ENCODE results near the gene ENOX1.

The ENOX1 gene

DNA sequence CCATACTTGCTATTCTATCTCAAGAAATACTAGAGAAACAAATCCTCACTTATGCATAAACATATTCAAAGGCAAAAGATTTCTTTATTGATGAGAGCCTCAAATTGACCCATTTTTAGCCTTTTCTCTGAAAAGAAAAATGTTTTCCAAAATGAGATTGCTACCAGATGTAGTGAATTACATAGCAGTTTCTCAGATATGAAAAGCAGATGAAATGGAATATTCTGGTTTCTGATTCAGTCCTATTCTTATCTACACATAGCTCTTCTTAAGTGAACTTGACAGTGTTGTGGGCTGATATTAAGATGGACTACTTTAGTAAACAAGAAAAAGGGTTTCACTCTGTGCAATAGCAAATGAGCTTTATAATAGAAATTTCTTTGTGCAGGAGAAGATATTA lies 579.9 kb downstream of the ENOX1 start:
- TF ChIP-seq ZFX (IDR thresholded peaks at IDR 0.05), result no peak
- TF ChIP-seq, protein P1, sequence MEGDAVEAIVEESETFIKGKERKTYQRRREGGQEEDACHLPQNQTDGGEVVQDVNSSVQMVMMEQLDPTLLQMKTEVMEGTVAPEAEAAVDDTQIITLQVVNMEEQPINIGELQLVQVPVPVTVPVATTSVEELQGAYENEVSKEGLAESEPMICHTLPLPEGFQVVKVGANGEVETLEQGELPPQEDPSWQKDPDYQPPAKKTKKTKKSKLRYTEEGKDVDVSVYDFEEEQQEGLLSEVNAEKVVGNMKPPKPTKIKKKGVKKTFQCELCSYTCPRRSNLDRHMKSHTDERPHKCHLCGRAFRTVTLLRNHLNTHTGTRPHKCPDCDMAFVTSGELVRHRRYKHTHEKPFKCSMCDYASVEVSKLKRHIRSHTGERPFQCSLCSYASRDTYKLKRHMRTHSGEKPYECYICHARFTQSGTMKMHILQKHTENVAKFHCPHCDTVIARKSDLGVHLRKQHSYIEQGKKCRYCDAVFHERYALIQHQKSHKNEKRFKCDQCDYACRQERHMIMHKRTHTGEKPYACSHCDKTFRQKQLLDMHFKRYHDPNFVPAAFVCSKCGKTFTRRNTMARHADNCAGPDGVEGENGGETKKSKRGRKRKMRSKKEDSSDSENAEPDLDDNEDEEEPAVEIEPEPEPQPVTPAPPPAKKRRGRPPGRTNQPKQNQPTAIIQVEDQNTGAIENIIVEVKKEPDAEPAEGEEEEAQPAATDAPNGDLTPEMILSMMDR (conservative IDR thresholded peaks at IDR 0.05), result no peak
- no peak overlapping the region for H3K27ac ChIP-seq

DNA sequence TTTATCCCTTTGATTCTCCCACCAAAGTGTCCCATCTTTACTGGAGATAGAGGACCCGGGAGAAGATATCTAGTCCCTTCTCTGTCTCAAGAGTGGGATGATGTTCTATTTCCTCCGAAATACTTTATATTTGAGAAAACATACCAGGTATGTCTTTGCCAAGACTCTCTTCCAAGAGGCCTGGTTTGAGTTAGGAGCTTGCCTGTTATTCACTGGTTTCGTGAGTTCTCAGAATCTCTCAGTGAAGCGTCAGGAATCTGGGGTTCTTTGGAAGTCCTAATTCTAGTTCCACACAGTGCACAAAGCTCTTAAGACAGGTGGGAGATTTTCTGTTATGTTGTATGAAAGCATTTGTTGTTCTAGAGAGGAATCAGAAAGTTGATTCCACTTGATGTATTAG lies 581.4 kb downstream of the ENOX1 start:
- TF ChIP-seq, protein P1 (conservative IDR thresholded peaks at IDR 0.05), result no peak
- no peak for TF ChIP-seq ZFX (IDR thresholded peaks at IDR 0.05)
- H3K27ac ChIP-seq, result no peak overlapping the region

DNA sequence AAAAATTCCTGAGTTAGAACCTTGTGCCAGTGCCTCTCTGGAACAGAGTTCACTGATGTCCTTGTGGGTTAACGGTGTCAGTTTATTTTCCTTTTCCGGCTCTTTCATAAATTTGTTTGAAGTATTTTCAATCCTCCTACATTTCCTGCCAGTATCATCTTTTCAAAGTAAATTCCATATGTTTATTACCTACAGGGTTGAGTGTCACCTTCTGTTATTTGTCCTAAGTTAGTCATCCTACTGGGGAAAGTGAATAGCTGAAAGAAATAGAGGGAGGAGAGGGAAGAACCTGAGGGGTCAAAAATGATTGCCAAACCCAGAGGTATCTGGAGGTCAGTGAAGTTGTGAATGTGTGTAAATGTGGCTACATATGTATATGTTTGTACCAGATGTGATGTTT lies 582.2 kb downstream of the ENOX1 start:
- H3K27ac ChIP-seq, result no peak overlapping the region
- TF ChIP-seq ZFX (IDR thresholded peaks at IDR 0.05), result no peak
- TF ChIP-seq, protein P1 (conservative IDR thresholded peaks at IDR 0.05), result no peak

DNA sequence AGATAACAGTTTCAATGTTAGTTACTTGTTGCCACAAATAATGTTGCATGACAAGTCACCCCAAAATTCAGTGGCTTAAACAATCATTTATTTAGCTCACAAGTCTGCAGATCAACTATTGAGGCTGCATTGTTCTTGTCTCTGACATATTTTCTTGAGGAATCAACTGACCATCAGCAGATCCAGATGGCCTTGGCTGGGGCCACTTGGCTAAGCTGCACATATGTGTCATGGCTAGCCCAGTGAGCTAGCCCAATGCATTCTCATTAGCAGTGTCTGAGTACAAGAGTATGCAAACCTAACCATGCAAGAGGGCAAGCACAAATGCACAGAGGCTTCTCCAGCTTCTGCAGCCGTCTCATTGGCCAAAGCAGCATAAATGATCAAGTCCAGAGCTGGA lies 583.0 kb downstream of the ENOX1 start:
- H3K27ac ChIP-seq, result no peak overlapping the region
- TF ChIP-seq, protein P1 (conservative IDR thresholded peaks at IDR 0.05), result no peak

DNA sequence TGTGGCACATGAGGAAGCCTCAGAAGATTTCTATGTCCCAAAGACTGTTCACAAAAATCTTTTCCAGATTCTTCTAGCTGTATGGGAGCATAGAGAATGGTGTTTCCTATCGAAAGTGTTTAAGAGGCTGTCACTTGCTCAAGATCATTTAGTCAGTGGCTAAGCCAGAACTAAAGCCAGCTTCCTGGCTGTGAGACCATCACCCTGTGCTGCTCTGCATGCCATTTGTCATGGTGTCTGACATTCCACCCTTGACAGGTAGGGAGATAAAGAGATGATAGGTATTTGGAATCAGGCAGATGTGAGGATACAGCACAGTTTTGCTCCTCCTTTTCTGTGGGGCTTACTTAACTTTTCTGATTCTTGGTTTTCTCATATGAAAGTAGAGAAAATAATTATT lies 586.0 kb downstream of the ENOX1 start:
- no peak for TF ChIP-seq ZFX (IDR thresholded peaks at IDR 0.05)
- TF ChIP-seq, protein P1 (conservative IDR thresholded peaks at IDR 0.05), result no peak
- no peak overlapping the region for H3K27ac ChIP-seq

DNA sequence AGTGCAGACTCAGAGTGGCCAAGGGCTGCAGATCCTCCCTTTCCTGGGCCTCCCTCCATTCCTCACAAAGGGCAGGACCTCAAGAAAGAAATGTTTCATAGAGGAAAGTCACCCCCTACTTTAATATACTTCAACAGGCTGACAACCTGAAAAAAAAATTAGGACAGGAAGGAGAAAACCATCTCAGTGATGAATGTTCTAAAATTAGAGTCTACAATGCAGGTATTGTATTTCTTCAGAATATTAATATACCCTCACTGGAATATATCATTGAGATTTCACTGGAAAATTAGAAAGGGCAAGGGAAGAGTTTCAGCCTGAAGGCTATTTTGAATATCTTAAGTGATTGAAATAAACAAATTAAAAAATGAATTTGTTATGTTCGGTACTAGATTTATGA lies 586.5 kb downstream of the ENOX1 start:
- no peak overlapping the region for H3K27ac ChIP-seq
- no peak for TF ChIP-seq ZFX (IDR thresholded peaks at IDR 0.05)
- TF ChIP-seq, protein P1 (conservative IDR thresholded peaks at IDR 0.05), result no peak

DNA sequence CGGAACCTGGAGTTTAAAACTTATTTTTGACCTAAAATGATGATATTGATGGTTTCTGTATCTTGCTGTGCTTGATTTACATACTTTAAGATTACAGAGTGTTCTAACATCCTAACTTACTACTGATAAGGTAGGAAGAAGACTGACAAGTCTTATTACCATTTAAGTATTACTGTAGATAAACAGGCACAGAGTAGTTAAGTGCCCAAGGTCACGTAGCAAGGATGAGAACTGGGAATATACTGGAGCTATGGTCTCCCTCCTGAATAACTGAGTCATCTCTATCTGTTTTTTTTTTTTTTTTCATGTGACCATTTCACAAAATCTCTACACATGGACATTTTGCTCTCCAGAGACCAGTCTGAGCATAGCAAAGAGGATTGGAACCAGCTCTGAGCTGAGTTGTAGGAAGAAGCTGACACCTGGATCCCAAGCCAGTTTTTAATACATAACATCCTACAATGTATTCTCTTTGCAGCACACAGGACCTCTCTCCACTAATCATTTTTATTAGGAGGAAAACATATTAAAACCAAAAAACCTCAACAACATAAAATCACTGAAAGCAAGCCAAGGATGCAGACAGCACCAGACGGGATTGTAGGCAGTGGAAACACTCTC lies 589.9 kb downstream of the ENOX1 start:
- TF ChIP-seq, protein P1 (conservative IDR thresholded peaks at IDR 0.05), result no peak
- no peak for TF ChIP-seq ZFX (IDR thresholded peaks at IDR 0.05)
- no peak overlapping the region for H3K27ac ChIP-seq

Data from C4-2B (cell line).